Colonic mucosa (tissue), 4 donors: ENCODE measurements around the gene ITPKB. TPM values are rescaled to one million over a fixed set of nuclear protein-coding genes. Genes with fewer than 3 reads are reported as not detected.
"Not testable (repeated sequence)": the region's sequence is repeated elsewhere in the genome, so short reads cannot be mapped to it uniquely, and the experiment has no call there.

Experiments
- DNase-seq: peaks from one replicate; pipeline ENCODE4 v3.0.0-alpha.2; 2020
- H3K27ac ChIP-seq: fragments of 200-600 bp; one replicate; pipeline ENCODE4 v1.8.0; 2021
- H3K27me3 ChIP-seq: fragments of 200-600 bp; one replicate; pipeline ENCODE4 v1.8.0; 2021
- H3K36me3 ChIP-seq: fragments of 200-600 bp; one replicate; pipeline ENCODE4 v1.8.0; 2021
- H3K4me1 ChIP-seq: fragments of 200-600 bp; one replicate; pipeline ENCODE4 v1.8.0; 2021; ENCODE audit warnings: mild to moderate bottlenecking
- H3K4me3 ChIP-seq: fragments of 200-600 bp; one replicate; pipeline ENCODE4 v1.8.0; 2021
- H3K9ac ChIP-seq, 2 donors: one replicate each; pipeline ENCODE4 v1.7.0; 2013; ENCODE audit warnings: control low read depth in 2 of 2, low read depth in 2 of 2, low read length in 2 of 2
- H3K9me3 ChIP-seq: fragments of 200-600 bp; one replicate; pipeline ENCODE4 v1.8.0; 2021
- CTCF ChIP-seq: fragments of 200-600 bp; IDR thresholded peaks from one replicate; pipeline ENCODE4 v1.8.0; 2022; ENCODE audit warnings: antibody characterized with exemption, mild to moderate bottlenecking
- intact Hi-C: fragments of 100-400 bp; cut with DNase I; formaldehyde crosslinking; loops from one replicate; pipeline ENCODE4 v1.14.1; 2022
- total RNA-seq, 2 donors: library from RNA; stranded (reverse); fragmentation: NEBNext Ultra II Directional in 1 of 2; extraction: Animal tissue kit (Norgen Biotek cat#: 25700) in 1 of 2; gene quantifications; one replicate each; pipeline ENCODE4 v1.2.1, GENCODE V29; 2021
- donor health status: healthy.
- donor health status: DM: no; HTN: no; CAD: no.
- donor health status: DM: no; HTN: no; CAD: no.

The ITPKB gene
- total RNA-seq, 2 donors from 2014 or later: 11.6 to 16.9 TPM

GRCh38 chr1:226754097-226754496 is 15.0 kb upstream of the ITPKB start:
- Histone ChIP-seq H3K4me3 (no peak overlapping the region), H3K27me3 (no peaks in the 10 kb centered on the region), H3K36me3 (no peaks in the 10 kb centered on the region), H3K9me3 (no peaks in the 10 kb centered on the region), H3K4me1 (no peaks in the 10 kb centered on the region), H3K27ac (no peak overlapping the region), H3K9ac (no peak overlapping the region)
- intact Hi-C loops: no loop called here
- no peak for TF ChIP-seq CTCF
- DNase-seq: no peak

- Histone ChIP-seq H3K9me3 (no peaks in the 10 kb centered on the region), H3K9ac (no peak overlapping the region), H3K36me3 (no peaks in the 10 kb centered on the region), H3K27ac (no peak overlapping the region), H3K4me1 (no peaks in the 10 kb centered on the region), H3K27me3 (no peaks in the 10 kb centered on the region), H3K4me3 (no peak overlapping the region)
- no peak for DNase-seq
- intact Hi-C loops: no loop called here
- no peak for TF ChIP-seq CTCF
Observed at GRCh38 chr1:226751703-226752102, 12.6 kb upstream of the ITPKB start.

GRCh38 chr1:226751214-226751613 is 12.1 kb upstream of the ITPKB start:
- H3K4me1 ChIP-seq: no peaks in the 10 kb centered on the region
- no peak overlapping the region for H3K4me3 ChIP-seq
- DNase-seq: no peak
- H3K36me3 ChIP-seq: no peaks in the 10 kb centered on the region
- intact Hi-C loops: no loop called here
- H3K9ac ChIP-seq: no peak overlapping the region
- H3K27ac ChIP-seq: no peak overlapping the region
- no peaks in the 10 kb centered on the region for H3K9me3 ChIP-seq
- TF ChIP-seq CTCF: no peak
- no peaks in the 10 kb centered on the region for H3K27me3 ChIP-seq

GRCh38 chr1:226749467-226749866 is 10.4 kb upstream of the ITPKB start:
- H3K27ac ChIP-seq: no peak overlapping the region
- no peak for TF ChIP-seq CTCF
- H3K4me3 ChIP-seq: no peak overlapping the region
- no peaks in the 10 kb centered on the region for H3K27me3 ChIP-seq
- H3K36me3 ChIP-seq: no peaks in the 10 kb centered on the region
- H3K9me3 ChIP-seq: no peaks in the 10 kb centered on the region
- intact Hi-C loops: no loop called here
- DNase-seq: no peak
- no peaks in the 10 kb centered on the region for H3K4me1 ChIP-seq
- no peak overlapping the region for H3K9ac ChIP-seq

- intact Hi-C loops: no loop called here
- no peak overlapping the region for H3K9ac ChIP-seq
- H3K36me3 ChIP-seq: no peaks in the 10 kb centered on the region
- H3K4me1 ChIP-seq: no peaks in the 10 kb centered on the region
- no peaks in the 10 kb centered on the region for H3K9me3 ChIP-seq
- TF ChIP-seq CTCF: no peak
- no peak for DNase-seq
- H3K27ac ChIP-seq: no peak overlapping the region
- no peak overlapping the region for H3K4me3 ChIP-seq
- no peaks in the 10 kb centered on the region for H3K27me3 ChIP-seq
Observed at GRCh38 chr1:226748306-226748705, 9.2 kb upstream of the ITPKB start.

- H3K4me1 ChIP-seq, H3K27me3 ChIP-seq, H3K27ac ChIP-seq, H3K36me3 ChIP-seq, H3K9ac ChIP-seq, DNase-seq, intact Hi-C loops, H3K9me3 ChIP-seq, H3K4me3 ChIP-seq: not testable (repeated sequence)
Observed at GRCh38 chr1:226747519-226748263, 8.6 kb upstream of the ITPKB start.
